HepG2 (cell line): Measurements from ENCODE around the gene ATP11B. TPM values are rescaled to one million over a fixed set of nuclear protein-coding genes. Genes with fewer than 3 reads are reported as not detected.

Experiments
- ATAC-seq: fragments of 200-7000 bp; cut with Tn5 transposase; 3 replicates; pipeline ENCODE4 v1.9.1; 2020; ENCODE audit warnings: mild to moderate bottlenecking, moderate library complexity
- BruUV-seq: library from RNA; stranded (reverse); fragments of 400-500 nt; replicated peaks from 2 replicates; lab custom pipeline; 2021; lab: Mats Ljungman, UMichigan
- CTCF ChIA-PET: fragments of 300-600 bp; formaldehyde crosslinking; extraction: SDS; loops from one replicate; lab custom pipeline; 2021; ENCODE audit warnings: low total read pairs, inconsistent platforms, low intra/inter-chr PET ratio; lab: Yijun Ruan, JAX
- POLR2A ChIA-PET: fragments of 350-600 bp; sonication (Branson Sonifier 250); formaldehyde crosslinking; loops from one replicate; lab custom pipeline; 2020; ENCODE audit warnings: antibody characterized with exemption, inconsistent platforms; lab: Yijun Ruan, JAX
- DNase-seq: peaks from one replicate; pipeline ENCODE4 v3.0.0-alpha.2; 2015; ENCODE audit warnings: low spot score
- FAIRE-seq: peaks from 3 replicates; lab custom pipeline; 2011; peaks lifted over from hg19 to GRCh38; lab: Jason Lieb, UNC
- H2AFZ ChIP-seq: one replicate; pipeline ENCODE4 v1.6.1; 2011; ENCODE audit warnings: low read length, inconsistent platforms
- H3K27ac ChIP-seq: fragments of 300-600 bp; 3 replicates; pipeline ENCODE4 v1.8.0; 2011; ENCODE audit warnings: mixed run types, mild to moderate bottlenecking, mixed read lengths, low read length, inconsistent platforms; ENCODE audit not compliant: insufficient read depth; ENCODE audit errors: extremely low read length
- H3K27me3 ChIP-seq, 2 experiments: fragments of 200-600 bp in 1 of 2; 2 replicates in 1 of 2; 3 replicates in 1 of 2; pipeline versions ENCODE4 v1.6.0 to v1.8.0; 2011; ENCODE audit warnings: low read length in 2 of 2, mild to moderate bottlenecking in 2 of 2, moderate library complexity in 2 of 2, inconsistent platforms in 1 of 2; ENCODE audit not compliant: insufficient read depth in 2 of 2, control insufficient read depth in 1 of 2
- H3K36me3 ChIP-seq, 2 experiments: fragments of 200-600 bp in 1 of 2; replicated peaks in 1 of 2; 2 replicates in 1 of 2; 3 replicates in 1 of 2; pipeline versions ENCODE4 v1.5.1 to v1.8.0; 2011; ENCODE audit warnings: low read length in 2 of 2, inconsistent platforms in 1 of 2; ENCODE audit not compliant: insufficient read depth in 2 of 2, control insufficient read depth in 1 of 2
- H3K4me1 ChIP-seq: 2 replicates; pipeline ENCODE4 v1.5.1; 2012; ENCODE audit warnings: low read length, inconsistent platforms; ENCODE audit not compliant: insufficient read depth
- H3K4me2 ChIP-seq: 2 replicates; pipeline ENCODE4 v1.6.0; 2011; ENCODE audit warnings: low read depth, low read length, inconsistent platforms
- H3K4me3 ChIP-seq, 3 experiments: fragments of 200-600 bp in 1 of 3; sonication (generic), shearing (Covaris generic) in 1 of 3; replicated peaks in 1 of 3; 2 replicates each; pipeline ENCODE4 v1.5.1; 2011 to 2016; ENCODE audit warnings: low read length in 3 of 3, inconsistent platforms in 2 of 3, low read depth in 2 of 3, mild to moderate bottlenecking in 2 of 3, control low read depth in 1 of 3, mixed read lengths in 1 of 3; ENCODE audit not compliant: insufficient read depth in 1 of 3
- H3K79me2 ChIP-seq: one replicate; pipeline ENCODE4 v1.6.1; 2011; ENCODE audit warnings: low read length, inconsistent platforms; ENCODE audit not compliant: insufficient read depth
- H3K9ac ChIP-seq: 2 replicates; pipeline ENCODE4 v1.6.0; 2011; ENCODE audit warnings: mild to moderate bottlenecking, low read depth, low read length, inconsistent platforms; ENCODE audit not compliant: insufficient read depth
- H3K9me3 ChIP-seq: 2 replicates; pipeline ENCODE4 v1.5.1; 2012; ENCODE audit warnings: mild to moderate bottlenecking, low read length
- H4K20me1 ChIP-seq: 2 replicates; pipeline ENCODE4 v1.6.0; 2011; ENCODE audit warnings: inconsistent platforms, mild to moderate bottlenecking, low read length, moderate library complexity; ENCODE audit not compliant: insufficient read depth
- FOXJ3 ChIP-seq: sonication (generic); formaldehyde crosslinking; IDR thresholded peaks from 2 replicates; pipeline ENCODE4 v1.4.0; 2020; ENCODE audit warnings: missing genetic modification reagents, mild to moderate bottlenecking, borderline replicate concordance
- FOXO1 ChIP-seq: sonication (generic); formaldehyde crosslinking; IDR thresholded peaks from 2 replicates; pipeline ENCODE4 v1.4.0; 2020; ENCODE audit warnings: missing genetic modification reagents
- GATAD1 ChIP-seq: IDR thresholded peaks from 2 replicates; pipeline ENCODE4 v1.6.1; 2016; ENCODE audit warnings: missing genetic modification reagents, missing compliant biosample characterization
- GLMP ChIP-seq: sonication (generic); formaldehyde crosslinking; IDR thresholded peaks from 2 replicates; pipeline ENCODE4 v1.9.0; 2021; ENCODE audit warnings: missing genetic modification reagents, mild to moderate bottlenecking, borderline replicate concordance
- HMGXB3 ChIP-seq: sonication (generic); formaldehyde crosslinking; IDR thresholded peaks from 2 replicates; pipeline ENCODE4 v1.4.0; 2020; ENCODE audit warnings: missing genetic modification reagents, borderline replicate concordance
- KLF9 ChIP-seq: IDR thresholded peaks from 2 replicates; pipeline ENCODE4 v1.6.1; 2016; ENCODE audit warnings: low read depth
- POLR2AphosphoS2 ChIP-seq: IDR thresholded peaks from 2 replicates; pipeline ENCODE4 v1.6.1; 2011; ENCODE audit warnings: low read depth, low read length, improper control_type of control experiment
- THAP11 ChIP-seq: IDR thresholded peaks from 2 replicates; pipeline ENCODE4 v1.6.1; 2016; ENCODE audit warnings: missing biosample characterization, missing genetic modification reagents
- ZBTB20 ChIP-seq: sonication (generic); formaldehyde crosslinking; IDR thresholded peaks from 2 replicates; pipeline ENCODE4 v1.8.1; 2023; ENCODE audit warnings: missing genetic modification reagents, low read depth, mild to moderate bottlenecking, borderline replicate concordance
- ZNF318 ChIP-seq: sonication (generic); formaldehyde crosslinking; IDR thresholded peaks from 2 replicates; pipeline ENCODE4 v1.4.0; 2020; ENCODE audit warnings: mild to moderate bottlenecking, missing genetic modification reagents
- ZNF580 ChIP-seq: IDR thresholded peaks from 2 replicates; pipeline ENCODE4 v1.6.1; 2016; ENCODE audit warnings: low read depth, borderline replicate concordance
- WGBS: methylation state at CpG from one replicate; pipeline ENCODE4 v1.1.6; 2017; ENCODE audit warnings: low lambda C conversion rate; 5-methylcytosine and 5-hydroxymethylcytosine counted together
- in situ Hi-C: cut with HindIII; loops from 2 replicates; pipeline ENCODE4 v1.10.0; 2017; ENCODE audit warnings: low pct_unique_long_range_greater_than_20kb; ENCODE audit not compliant: extremely low pct_ligation_motif_present
- intact Hi-C: fragments of 100-400 bp; cut with micrococcal nuclease; formaldehyde crosslinking; loops from one replicate; pipeline ENCODE4 v1.10.0; 2022; ENCODE audit not compliant: unreplicated experiment
- polyA plus RNA-seq, 8 experiments: library from polyadenylated mRNA; depleted of rRNA in 3 of 8; stranded (reverse) in 7 of 8; unstranded in 1 of 8; fragments of >200 nt; fragmentation: Illumina TruSeq in 4 of 8; extraction: Trizol in 4 of 8; gene quantifications; 2 replicates each; pipeline versions ENCODE4 v1.2.1 to v1.2.3, GENCODE V29; 2011 to 2016; ENCODE audit warnings: low read depth in 4 of 8, missing spikeins in 1 of 8, mixed read lengths in 1 of 8; ENCODE audit not compliant: insufficient read depth in 1 of 8
- total RNA-seq, 5 experiments: library from RNA; depleted of rRNA; stranded (reverse); fragments of >200 nt; fragmentation: Illumina TruSeq; extraction: Trizol; gene quantifications; 2 replicates each; pipeline ENCODE4 v1.2.3, GENCODE V29; 2016; ENCODE audit warnings: low read depth in 1 of 5

The ATP11B gene
- total and polyA plus RNA-seq, 2 of the 13 experiments (the other 11 are each of a cell fraction or from before 2014, with no cell fraction given): 10.1 to 22.9 TPM

GRCh38 chr3:182785142-182785541 lies 8.2 kb upstream of the ATP11B start:
- ChIA-PET POLR2A (no interaction called here), CTCF (no interaction called here)
- DNase-seq: no peak
- intact Hi-C loops: no loop called here
- no peak for FAIRE-seq
- Histone ChIP-seq H3K36me3 (no peaks in the 10 kb centered on the region), H2AFZ (no peak overlapping the region), H3K4me2 (no peak overlapping the region), H3K4me1 (no peaks in the 10 kb centered on the region), H3K9ac (no peak overlapping the region), H3K79me2 (no peaks in the 10 kb centered on the region), H3K27ac (no peak overlapping the region), H3K27me3 (peaks cover 0 to 15% of the 10 kb centered on the region in 2 experiments; a peak in 3 of 5 replicates), H3K9me3 (no peaks in the 10 kb centered on the region), H3K4me3 (no peak overlapping the region), H4K20me1 (no peaks in the 10 kb centered on the region)
- ATAC-seq: no peak
- in situ Hi-C loops: no loop called here
- BruUV-seq: no TSS peak
- 10% methylated on average over 3 of the region's 3 CpGs for WGBS
- no peak for TF ChIP-seq THAP11 (CRISPR knock-in tag)
- no peak for TF ChIP-seq KLF9 (CRISPR knock-in tag)
- TF ChIP-seq ZNF580: no peak
- no peak for TF ChIP-seq ZBTB20
- no peak for TF ChIP-seq ZNF318
- no peak for TF ChIP-seq POLR2AphosphoS2
- TF ChIP-seq HMGXB3 (CRISPR knock-in tag): no peak
- TF ChIP-seq FOXJ3 (CRISPR knock-in tag): no peak
- no peak for TF ChIP-seq GATAD1 (CRISPR knock-in tag)
- no peak for TF ChIP-seq GLMP (CRISPR knock-in tag)
- no peak for TF ChIP-seq FOXO1
